Heart left ventricle (tissue), 16 donors: Measurements from ENCODE around the gene SPEF2. TPM values are rescaled to one million over a fixed set of nuclear protein-coding genes. Genes with fewer than 3 reads are reported as not detected.

Source experiments
- ATAC-seq, 4 donors: fragments of 200-7000 bp; cut with Tn5 transposase; one replicate each; pipeline ENCODE4 v1.9.1; 2020 to 2022; ENCODE audit warnings: moderate library complexity in 4 of 4, mild to moderate bottlenecking in 3 of 4, moderate number of reproducible peaks in 1 of 4
- DNase-seq, 5 donors: peaks; one replicate each; pipeline ENCODE4 v3.0.0-alpha.2; 2020
- H3K27ac ChIP-seq, 12 donors: fragments of 200-600 bp; sonication (generic) in 4 of 12; one replicate each; pipeline versions ENCODE4 v1.5.0 to v1.8.0; 2016 to 2022; ENCODE audit warnings: mild to moderate bottlenecking in 2 of 12
- H3K27me3 ChIP-seq, 9 donors: fragments of 200-600 bp; sonication (generic) in 2 of 9; one replicate each; pipeline versions ENCODE4 v1.5.1 to v1.8.0; 2016 to 2022; ENCODE audit warnings: mild to moderate bottlenecking in 3 of 9
- H3K36me3 ChIP-seq, 9 donors: fragments of 200-600 bp; sonication (generic) in 2 of 9; one replicate each; pipeline versions ENCODE4 v1.5.0 to v1.8.0; 2018 to 2022; ENCODE audit warnings: mild to moderate bottlenecking in 2 of 9
- H3K4me1 ChIP-seq, 12 donors: fragments of 200-600 bp; sonication (generic) in 4 of 12; one replicate each; pipeline versions ENCODE4 v1.5.0 to v1.8.0; 2016 to 2022; ENCODE audit warnings: mild to moderate bottlenecking in 3 of 12
- H3K4me3 ChIP-seq, 12 donors: fragments of 200-600 bp; sonication (generic) in 4 of 12; one replicate each; pipeline versions ENCODE4 v1.5.0 to v1.8.0; 2017 to 2022; ENCODE audit warnings: mild to moderate bottlenecking in 9 of 12, moderate library complexity in 4 of 12
- H3K9me3 ChIP-seq, 12 donors: fragments of 200-600 bp; sonication (generic) in 4 of 12; one replicate each; pipeline versions ENCODE4 v1.5.0 to v1.8.0; 2016 to 2022; ENCODE audit warnings: mild to moderate bottlenecking in 1 of 12
- CTCF ChIP-seq, 12 donors: fragments of 200-600 bp; sonication (generic) in 4 of 12; IDR thresholded peaks; one replicate each; pipeline versions ENCODE4 v1.5.0 to v1.8.0; 2018 to 2022; ENCODE audit warnings: antibody characterized with exemption in 12 of 12, mild to moderate bottlenecking in 5 of 12
- POLR2A ChIP-seq, 2 donors: fragments of 450-650 bp; IDR thresholded peaks; one replicate each; pipeline ENCODE4 v1.6.1; 2017; ENCODE audit warnings: antibody characterized with exemption in 2 of 2, mild to moderate bottlenecking in 2 of 2, moderate library complexity in 2 of 2
- WGBS, 4 donors: extraction: QIAGEN DNeasy Blood & Tissue Kit in 2 of 4; methylation state at CpG; one replicate each; pipeline versions ENCODE4 v1.1.5 to v1.1.7; 2013 to 2018; 5-methylcytosine and 5-hydroxymethylcytosine counted together
- intact Hi-C, 10 donors: fragments of 100-400 bp; cut with DNase I; formaldehyde crosslinking; loops; one replicate each; pipeline versions ENCODE4 v1.11.1 to v1.14.2; 2022
- polyA plus RNA-seq, 2 donors: library from polyadenylated mRNA; stranded (reverse); fragments of 200-250 nt; gene quantifications; one replicate each; pipeline ENCODE4 v1.2.3, GENCODE V29; 2013
- total RNA-seq, 9 donors: library from RNA; depleted of rRNA in 2 of 9; stranded (reverse); fragments of >200 nt in 2 of 9; fragmentation: NEBNext Ultra II Directional in 3 of 9; extraction: Animal tissue kit (Norgen Biotek cat#: 25700) in 3 of 9; gene quantifications; one replicate each; pipeline versions ENCODE4 v1.1.0 to v1.2.4, GENCODE V29; 2016 to 2023
- donor health status: ischemic (EF 13 %, LVEDD 7.1; RV severe dilation, severe dysfunction).
- donor health status: healthy with polysubstance abuse.
- donor health status: DM: no; HTN: yes; CAD: no.
- donor health status: DM: no; HTN: no; CAD: no.
- donor health status: ischemic (EF 25% LVEDD 6.9; RV normal size, moderate dysfunction).
- donor health status: ischemic (EF 25% LVEDD 5.7; RV mildly dilated, moderate dysfunction).
- donor health status: healthy.
- donor health status: DM: yes; HTN: yes; CAD: no.
- donor health status: ischemic (EF 35%, LVEDD 5.7; RV mildly dilated, moderate dysfunction).
- donor health status: nonischemic (EF 11% LVEDD 7.7; RV severe dilation, severe dysfunction).
- donor health status: DM: yes; HTN: yes; CAD: no.
- donor health status: PGD.
- donor health status: ischemic (EF 29% LVEDD 5.4; RV normal size, mild dysfunction).
- donor health status: nonischemic (EF 23%, LVEDD 6.1; RV moderate dilation, normal function).

SPEF2 gene
- total and polyA plus RNA-seq, 11 donors, result 0.46 to 4.1 (median 1.3) TPM

- H3K27me3 ChIP-seq, result no peaks in the 10 kb centered on the region
- 50 to 70% (median 67%) methylated on average over 4 to 8 of the region's 8 CpGs for WGBS, 4 donors
- no peak overlapping the region for H3K4me3 ChIP-seq
- peaks cover 0 to 49% (median 0%) of the 10 kb centered on the region in 12 donors for H3K4me1 ChIP-seq
- peak overlapping the region in 1 of 12 donors; percentile 85 for H3K27ac ChIP-seq
- ATAC-seq (no peak), DNase-seq (no peak)
- intact Hi-C loops, result loop anchor here in 1 of 10 donors (5.0 kb wide), 1 partner anchor 70 kb away; no protein-coding TSS in a partner anchor
- TF ChIP-seq CTCF (IDR thresholded peaks at IDR 0.05) (no peak), POLR2A (IDR thresholded peaks at IDR 0.05) (no peak)
- no peaks in the 10 kb centered on the region for H3K36me3 ChIP-seq
- H3K9me3 ChIP-seq, result no peaks in the 10 kb centered on the region
Observed at GRCh38 chr5:35852084-35852734, 234.5 kb downstream of the SPEF2 start.

GRCh38 chr5:35852773-35853172 lies 235.1 kb downstream of the SPEF2 start:
- no peak for DNase-seq
- no peak for ATAC-seq
- H3K4me1 ChIP-seq, result peaks cover 0 to 52% (median 0%) of the 10 kb centered on the region in 12 donors
- intact Hi-C loops, result loop anchor here in 1 of 10 donors (5.0 kb wide), 1 partner anchor 70 kb away; no protein-coding TSS in a partner anchor
- H3K27me3 ChIP-seq, result no peaks in the 10 kb centered on the region
- H3K36me3 ChIP-seq, result no peaks in the 10 kb centered on the region
- H3K4me3 ChIP-seq, result no peak overlapping the region
- peak overlapping the region in 2 of 12 donors; percentile 16 to 85 for H3K27ac ChIP-seq
- TF ChIP-seq POLR2A (IDR thresholded peaks at IDR 0.05) (no peak), CTCF (IDR thresholded peaks at IDR 0.05) (no peak)
- H3K9me3 ChIP-seq, result no peaks in the 10 kb centered on the region

GRCh38 chr5:35853631-35854030 lies 236.0 kb downstream of the SPEF2 start:
- Histone ChIP-seq H3K27ac (peak overlapping the region in 4 of 12 donors; percentile 50 to 85 (median 60)), H3K36me3 (no peaks in the 10 kb centered on the region), H3K9me3 (no peaks in the 10 kb centered on the region), H3K27me3 (no peaks in the 10 kb centered on the region), H3K4me3 (peak overlapping the region in 1 of 12 donors; percentile 16), H3K4me1 (peaks cover 0 to 52% (median 0%) of the 10 kb centered on the region in 12 donors)
- peak in 1 of 5 donors; percentile 59 for DNase-seq
- intact Hi-C loops, result loop anchor here in 1 of 10 donors (5.0 kb wide), 1 partner anchor 71 kb away; no protein-coding TSS in a partner anchor
- 77 to 84% (median 81%) methylated on average over 3 of the region's 3 CpGs for whole genome bisulfite sequencing, 4 donors
- no peak for ATAC-seq
- TF ChIP-seq CTCF (IDR thresholded peaks at IDR 0.05), result no peak
- TF ChIP-seq POLR2A (IDR thresholded peaks at IDR 0.05), result no peak

GRCh38 chr5:35854248-35854647 lies 236.6 kb downstream of the SPEF2 start:
- 62 to 68% (median 67%) methylated on average over 1 of the region's 1 CpG for WGBS, 4 donors
- intact Hi-C loops, result loop anchor here in 1 of 10 donors (5.0 kb wide), 1 partner anchor 72 kb away; no protein-coding TSS in a partner anchor

More at GRCh38 chr5:35854248-35854647, 236.6 kb downstream of the SPEF2 start:
- ATAC-seq, result peak in 2 of 4 donors; percentile 26 to 69
- Histone ChIP-seq H3K36me3 (no peaks in the 10 kb centered on the region), H3K27ac (peak overlapping the region in 5 of 12 donors; percentile 40 to 85 (median 53)), H3K9me3 (no peaks in the 10 kb centered on the region), H3K4me3 (peak overlapping the region in 1 of 12 donors; percentile 16), H3K27me3 (no peaks in the 10 kb centered on the region), H3K4me1 (peaks cover 0 to 52% (median 0%) of the 10 kb centered on the region in 12 donors)
- no peak for DNase-seq
- TF ChIP-seq POLR2A (IDR thresholded peaks at IDR 0.05) (no peak), CTCF (IDR thresholded peaks at IDR 0.05) (no peak)
